22Rv1 (cell line): ENCODE data around the gene CELF2.

ENCODE experiments used
- H3K27ac ChIP-seq: fragments of 450-650 bp; 2 replicates; pipeline ENCODE4 v1.5.1; 2017
- CTCF ChIP-seq: fragments of 450-650 bp; IDR thresholded peaks from 2 replicates; pipeline ENCODE4 v1.5.1; 2017; ENCODE audit warnings: mild to moderate bottlenecking
- ZFX ChIP-seq: fragments of 450-650 bp; IDR thresholded peaks from 2 replicates; pipeline ENCODE4 v1.6.1; 2017; ENCODE audit warnings: antibody characterized with exemption, borderline replicate concordance

Gene CELF2

DNA sequence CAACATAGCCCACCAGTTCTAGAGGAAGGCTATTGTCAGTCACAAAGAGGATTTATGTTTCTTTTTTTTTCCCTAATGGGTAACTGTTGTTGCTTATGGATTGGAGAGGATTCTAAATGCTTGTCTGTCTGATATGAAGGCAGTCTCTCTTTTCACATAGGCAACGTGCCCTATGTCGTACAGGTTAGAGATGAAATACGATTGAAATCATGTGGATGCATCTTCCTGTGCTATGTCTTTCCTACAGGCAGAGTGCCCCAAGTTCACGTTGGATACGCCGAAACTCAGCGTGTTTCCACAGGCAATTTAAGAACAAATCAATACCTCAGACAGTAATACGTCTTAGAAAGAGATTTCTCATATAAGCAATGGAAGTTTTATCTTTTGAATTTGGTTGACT lies 93.8 kb downstream of the CELF2 start:
- TF ChIP-seq ZFX = no peak
- TF ChIP-seq CTCF = no peak
- no peak overlapping the region for H3K27ac ChIP-seq

DNA sequence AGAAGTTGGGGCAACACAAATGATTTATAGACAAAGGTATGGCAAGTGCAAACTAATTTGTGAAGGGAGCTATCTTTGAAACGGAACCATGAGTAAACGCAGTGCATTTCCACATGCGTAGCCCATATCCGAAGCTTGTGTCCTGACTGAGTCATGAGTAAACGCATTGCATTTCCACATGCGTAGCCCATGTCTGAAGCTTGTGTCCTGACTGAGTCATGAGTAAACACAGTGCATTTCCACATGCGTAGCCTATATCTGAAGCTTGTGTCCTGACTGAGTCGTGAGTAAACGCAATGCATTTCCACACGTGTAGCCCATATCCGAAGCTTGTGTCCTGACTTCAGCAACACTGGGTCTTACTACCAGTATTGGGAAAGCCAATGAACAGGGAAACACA lies 95.0 kb downstream of the CELF2 start:
- TF ChIP-seq CTCF (no peak), ZFX (no peak)

DNA sequence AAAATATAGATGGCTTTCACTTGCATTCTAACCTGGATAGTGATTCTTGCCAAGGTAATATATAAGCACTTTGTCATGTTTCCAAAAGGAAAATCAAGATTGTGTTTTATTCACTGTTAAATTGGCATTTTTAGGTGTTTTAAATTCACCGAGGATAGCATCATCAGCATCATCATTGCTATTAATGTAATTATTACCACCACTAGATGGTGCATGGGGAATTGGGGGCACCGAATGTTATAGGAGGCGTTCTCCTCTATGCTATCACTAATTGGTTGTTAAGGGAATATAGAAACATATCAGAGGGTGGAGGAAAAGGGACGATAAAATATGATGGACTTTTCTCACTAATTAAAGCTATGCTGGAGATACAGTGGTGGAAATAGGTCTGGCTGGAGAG lies 95.5 kb downstream of the CELF2 start:
- TF ChIP-seq CTCF = no peak
- TF ChIP-seq ZFX = no peak
- no peak overlapping the region for H3K27ac ChIP-seq

More for the DNA sequence above, 95.0 kb downstream of the CELF2 start:
- H3K27ac ChIP-seq = no peak overlapping the region

GRCh38 chr10:11114269-11114668 lies 96.6 kb downstream of the CELF2 start:
- TF ChIP-seq CTCF = no peak
- no peak for TF ChIP-seq ZFX
- no peak overlapping the region for H3K27ac ChIP-seq

GRCh38 chr10:11115337-11115736 lies 97.7 kb downstream of the CELF2 start:
- TF ChIP-seq ZFX (no peak), CTCF (no peak)
- H3K27ac ChIP-seq = no peak overlapping the region

- H3K27ac ChIP-seq = no peak overlapping the region
- TF ChIP-seq ZFX = no peak
- no peak for TF ChIP-seq CTCF
Observed at GRCh38 chr10:11116361-11116760, 98.7 kb downstream of the CELF2 start.

GRCh38 chr10:11116817-11117216 lies 99.1 kb downstream of the CELF2 start:
- no peak for TF ChIP-seq CTCF
- TF ChIP-seq ZFX = no peak
- H3K27ac ChIP-seq = no peak overlapping the region
